Measurements from ENCODE around the gene SEL1L3. TPM values are rescaled to one million over a fixed set of nuclear protein-coding genes. Genes with fewer than 3 reads are reported as not detected.

SEL1L3 gene
- total RNA-seq, 1 donor, result 54.3 TPM

DNA sequence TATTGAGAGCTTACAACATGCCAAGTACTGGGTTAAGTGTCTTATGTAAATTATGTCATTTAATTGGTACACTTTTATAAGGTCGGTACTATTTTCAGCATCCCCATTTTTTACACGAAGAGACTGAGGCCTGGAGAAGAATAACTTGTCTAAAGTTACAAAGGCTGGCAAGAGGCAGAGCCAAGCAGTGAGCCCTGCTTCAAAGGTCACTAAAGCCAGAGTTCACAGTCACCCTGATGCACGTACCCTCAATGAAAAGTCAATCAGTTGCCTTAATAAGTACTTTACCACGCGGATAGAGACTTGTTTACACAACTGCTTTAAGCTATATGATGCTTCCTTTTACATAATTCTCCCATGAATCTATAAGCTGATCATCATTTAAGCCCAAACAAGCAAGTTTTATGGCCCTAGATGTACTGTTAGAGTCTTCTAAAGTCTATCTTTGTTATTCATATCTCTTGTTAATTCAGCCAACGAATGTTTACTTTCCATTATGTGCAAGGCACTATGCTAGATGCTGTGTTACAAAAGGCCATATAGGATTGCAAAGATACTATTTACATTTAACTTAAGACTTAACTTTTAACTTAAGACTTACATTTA is 57.4 kb downstream of the SEL1L3 start:
- Histone ChIP-seq H3K9me3 (ENCODE audit: low read depth, low read length) (no peaks in the 10 kb centered on the region), H3K4me1 (ENCODE audit: insufficient read depth, low read length) (no peaks in the 10 kb centered on the region), H3K4me3 (ENCODE audit: low read length) (no peak overlapping the region), H3K27me3 (ENCODE audit: insufficient read depth, low read length) (no peaks in the 10 kb centered on the region)

DNA sequence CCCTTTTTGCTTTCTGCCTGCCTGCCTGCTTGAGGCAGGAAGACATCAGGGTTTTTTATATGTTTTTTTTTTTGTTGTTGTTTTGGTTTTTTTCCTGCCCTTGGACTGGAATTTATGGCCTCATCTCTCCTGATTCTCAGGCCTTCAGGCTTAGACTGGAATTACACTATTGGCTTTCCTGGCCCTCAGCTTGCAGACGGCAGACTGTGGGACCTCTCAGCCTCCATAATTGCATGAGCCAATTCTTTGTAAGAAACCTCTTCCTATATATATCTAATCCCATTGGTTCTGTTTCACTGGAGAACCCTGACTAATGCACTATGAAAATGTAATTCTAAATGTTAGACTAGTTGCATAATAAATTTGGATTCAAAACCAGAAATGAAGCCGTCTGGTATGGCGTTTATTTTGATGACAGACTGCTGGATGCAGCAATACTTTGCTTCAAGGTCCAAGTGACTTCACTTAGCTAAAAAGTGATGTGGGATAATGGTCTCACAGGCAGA is 59.0 kb downstream of the SEL1L3 start:
- H3K27me3 ChIP-seq (ENCODE audit: insufficient read depth, low read length), result no peaks in the 10 kb centered on the region
- no peaks in the 10 kb centered on the region for H3K4me1 ChIP-seq (ENCODE audit: insufficient read depth, low read length)
- H3K9me3 ChIP-seq (ENCODE audit: low read depth, low read length), result no peaks in the 10 kb centered on the region
- no peak overlapping the region for H3K4me3 ChIP-seq (ENCODE audit: low read length)

DNA sequence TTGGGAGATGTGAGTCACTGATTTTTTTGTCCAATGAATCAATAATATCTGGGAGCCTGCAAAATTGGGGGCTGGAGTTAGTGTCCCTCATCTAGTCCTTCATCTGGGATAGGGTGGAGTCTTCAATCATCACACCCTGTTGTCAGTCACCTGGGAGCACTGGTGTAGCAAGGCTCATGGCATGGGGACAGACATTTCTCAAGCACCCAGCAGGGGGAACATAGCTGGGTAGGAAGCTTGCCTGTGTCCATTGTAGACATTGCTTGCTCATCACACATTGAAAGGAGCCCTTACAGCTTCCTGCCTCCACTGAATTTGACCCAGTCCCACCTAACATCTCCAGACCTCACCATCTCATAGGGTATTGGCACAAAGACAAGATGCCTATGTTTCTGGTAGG is 61.2 kb downstream of the SEL1L3 start:
- Histone ChIP-seq H3K9me3 (ENCODE audit: low read depth, low read length) (no peaks in the 10 kb centered on the region), H3K27me3 (ENCODE audit: insufficient read depth, low read length) (no peaks in the 10 kb centered on the region), H3K4me3 (ENCODE audit: low read length) (no peak overlapping the region), H3K4me1 (ENCODE audit: insufficient read depth, low read length) (no peaks in the 10 kb centered on the region)

DNA sequence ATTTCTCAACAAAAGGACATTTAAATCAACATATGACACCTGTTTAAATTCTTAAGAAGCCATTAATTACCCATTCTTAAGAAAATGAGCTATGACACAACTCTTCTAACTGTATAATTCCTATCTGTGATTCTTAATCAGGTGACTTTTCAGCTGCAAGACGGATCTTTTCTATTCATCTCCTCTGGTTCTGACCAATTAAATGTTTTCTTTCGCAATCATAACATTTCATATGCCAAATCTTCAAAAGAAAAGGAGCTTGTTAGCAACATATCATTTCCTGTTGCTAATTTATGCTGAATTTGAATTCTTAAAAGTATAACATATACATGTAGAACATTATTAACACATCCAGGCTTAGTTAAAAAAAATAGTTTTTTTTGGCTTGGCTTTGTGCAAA is 62.5 kb downstream of the SEL1L3 start:
- Histone ChIP-seq H3K27me3 (ENCODE audit: insufficient read depth, low read length) (no peaks in the 10 kb centered on the region), H3K4me3 (ENCODE audit: low read length) (no peak overlapping the region)

DNA sequence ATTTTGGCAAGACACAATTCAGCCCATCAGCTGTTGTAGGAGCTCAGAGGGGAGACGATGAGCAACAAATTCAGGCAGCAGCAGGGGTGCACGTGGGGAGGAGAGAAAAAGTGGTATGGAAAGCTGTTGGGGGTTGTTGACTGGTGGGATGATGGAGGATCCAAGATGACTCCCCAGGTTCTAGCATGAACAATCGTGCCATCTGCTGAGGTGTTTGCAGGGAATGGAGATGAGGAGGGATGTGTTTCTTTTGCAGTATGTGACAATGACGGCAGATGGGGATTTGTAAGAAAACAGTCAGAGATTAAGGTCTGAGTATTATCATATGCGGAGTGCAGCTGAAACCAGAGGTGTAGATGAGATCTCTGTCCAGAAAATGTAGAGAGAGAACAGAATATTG is 63.3 kb downstream of the SEL1L3 start:
- no peaks in the 10 kb centered on the region for H3K4me1 ChIP-seq (ENCODE audit: insufficient read depth, low read length)
- H3K9me3 ChIP-seq (ENCODE audit: low read depth, low read length), result no peaks in the 10 kb centered on the region
- no peaks in the 10 kb centered on the region for H3K27me3 ChIP-seq (ENCODE audit: insufficient read depth, low read length)
- H3K4me3 ChIP-seq (ENCODE audit: low read length), result no peak overlapping the region

More for the DNA sequence above, 62.5 kb downstream of the SEL1L3 start:
- Histone ChIP-seq H3K4me1 (ENCODE audit: insufficient read depth, low read length) (no peaks in the 10 kb centered on the region), H3K9me3 (ENCODE audit: low read depth, low read length) (no peaks in the 10 kb centered on the region)

DNA sequence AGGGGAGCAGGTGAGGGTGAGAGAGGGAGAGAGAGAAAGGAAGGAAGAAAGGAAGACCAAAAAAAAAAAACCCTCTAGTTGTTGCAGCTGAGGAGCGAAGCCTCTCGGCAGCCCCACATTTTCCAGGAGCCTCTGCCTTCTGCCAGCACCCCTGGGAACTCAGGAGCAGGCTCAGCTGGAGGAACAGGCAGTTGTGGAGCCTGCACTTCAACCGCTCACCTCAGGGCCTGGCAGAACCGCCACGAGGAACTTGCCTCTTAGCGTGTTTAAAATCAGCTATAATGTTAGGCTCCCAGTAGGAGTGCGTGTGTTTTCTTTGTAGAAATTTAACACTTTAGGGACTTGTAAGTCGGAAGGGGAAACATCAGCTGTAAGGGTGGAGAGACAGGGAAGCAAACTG is 65.7 kb downstream of the SEL1L3 start:
- Histone ChIP-seq H3K4me1 (ENCODE audit: insufficient read depth, low read length) (no peaks in the 10 kb centered on the region), H3K4me3 (ENCODE audit: low read length) (no peak overlapping the region), H3K9me3 (ENCODE audit: low read depth, low read length) (no peaks in the 10 kb centered on the region), H3K27me3 (ENCODE audit: insufficient read depth, low read length) (no peaks in the 10 kb centered on the region)

DNA sequence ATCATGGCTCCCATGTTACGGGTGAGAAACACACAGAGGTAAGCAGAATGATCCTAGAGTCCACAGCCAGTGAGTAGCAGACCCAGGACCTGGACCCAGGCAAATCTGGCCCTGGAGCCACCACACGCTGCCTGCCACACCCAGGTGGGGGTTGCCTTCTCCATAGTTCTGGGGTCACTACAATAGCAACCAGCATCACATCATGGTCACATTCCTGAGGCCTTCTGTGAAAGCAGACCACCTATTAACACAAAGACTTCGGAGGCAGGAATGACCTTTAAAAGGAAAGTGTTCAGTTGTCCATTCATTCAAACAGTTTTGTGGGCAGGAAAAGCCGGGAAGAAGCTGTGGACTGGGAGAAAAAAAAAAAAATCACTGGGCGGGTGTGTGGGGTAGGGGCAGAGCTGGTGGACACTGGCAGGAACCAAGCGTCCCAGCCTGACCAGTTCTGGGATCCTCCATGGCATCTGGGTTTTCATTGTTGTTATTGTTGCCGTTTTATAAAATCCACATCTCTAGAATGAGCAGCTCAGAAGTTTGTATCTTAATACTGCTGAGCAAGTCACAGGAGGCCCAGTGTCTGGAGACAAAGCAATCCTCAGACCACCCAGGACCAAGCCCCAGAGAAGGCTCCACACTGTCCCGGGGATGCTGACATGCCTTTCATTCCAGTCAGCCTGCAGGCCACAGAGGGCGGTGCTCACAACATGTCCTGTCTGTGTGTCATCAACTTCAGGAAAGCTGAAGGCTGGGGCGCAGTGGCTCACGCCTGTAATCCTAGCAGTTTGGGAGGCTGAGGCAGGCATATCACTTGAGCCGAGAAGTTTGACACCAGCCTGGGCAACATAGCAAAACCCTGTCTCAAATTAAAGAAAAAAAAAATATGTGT is 67.0 kb downstream of the SEL1L3 start:
- Histone ChIP-seq H3K4me1 (ENCODE audit: insufficient read depth, low read length) (no peaks in the 10 kb centered on the region), H3K9me3 (ENCODE audit: low read depth, low read length) (no peaks in the 10 kb centered on the region)

DNA sequence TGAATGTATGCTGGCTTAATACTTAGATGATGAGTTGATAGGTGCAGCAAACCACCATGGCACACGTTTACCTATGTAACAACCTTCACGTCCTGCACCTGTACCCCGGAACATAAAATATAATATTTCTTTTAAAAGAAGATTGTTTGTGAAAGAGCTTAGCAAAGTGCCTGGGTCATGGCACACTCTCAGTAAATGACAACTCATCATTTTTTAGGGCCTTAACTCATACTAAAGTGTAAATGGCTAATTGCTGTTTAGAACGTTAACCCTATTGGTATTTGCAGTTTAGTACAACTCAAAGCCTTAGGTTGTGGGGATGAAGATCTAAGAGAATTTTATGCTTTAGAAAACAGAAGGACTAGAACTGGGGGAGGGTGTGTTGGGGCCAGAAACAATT is 67.7 kb downstream of the SEL1L3 start:
- Histone ChIP-seq H3K4me3 (ENCODE audit: low read length) (no peak overlapping the region), H3K9me3 (ENCODE audit: low read depth, low read length) (no peaks in the 10 kb centered on the region), H3K4me1 (ENCODE audit: insufficient read depth, low read length) (no peaks in the 10 kb centered on the region), H3K27me3 (ENCODE audit: insufficient read depth, low read length) (no peaks in the 10 kb centered on the region)

More for the DNA sequence above, 67.0 kb downstream of the SEL1L3 start:
- Histone ChIP-seq H3K4me3 (ENCODE audit: low read length) (no peak overlapping the region), H3K27me3 (ENCODE audit: insufficient read depth, low read length) (no peaks in the 10 kb centered on the region)

DNA sequence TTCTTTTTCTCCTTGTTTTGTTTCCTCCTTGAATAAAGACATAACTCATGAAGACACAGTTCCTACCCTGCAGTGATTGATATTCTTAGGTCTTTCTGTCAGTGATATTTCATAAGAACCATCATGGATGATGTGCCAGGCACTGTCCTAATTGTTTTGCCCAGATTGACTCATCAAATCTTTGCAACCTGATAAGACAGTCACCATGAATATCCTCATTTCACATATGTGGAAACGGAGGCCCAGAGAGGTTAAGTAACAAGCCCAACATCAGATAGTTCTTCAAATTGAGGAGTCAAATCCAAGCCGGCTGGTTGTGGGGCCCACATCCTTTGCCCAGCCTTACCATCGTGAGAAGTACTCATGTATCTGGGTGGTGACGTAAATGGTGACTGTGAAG is 69.9 kb downstream of the SEL1L3 start:
- Histone ChIP-seq H3K4me3 (ENCODE audit: low read length) (no peak overlapping the region), H3K4me1 (ENCODE audit: insufficient read depth, low read length) (no peaks in the 10 kb centered on the region), H3K9me3 (ENCODE audit: low read depth, low read length) (no peaks in the 10 kb centered on the region), H3K27me3 (ENCODE audit: insufficient read depth, low read length) (no peaks in the 10 kb centered on the region)

DNA sequence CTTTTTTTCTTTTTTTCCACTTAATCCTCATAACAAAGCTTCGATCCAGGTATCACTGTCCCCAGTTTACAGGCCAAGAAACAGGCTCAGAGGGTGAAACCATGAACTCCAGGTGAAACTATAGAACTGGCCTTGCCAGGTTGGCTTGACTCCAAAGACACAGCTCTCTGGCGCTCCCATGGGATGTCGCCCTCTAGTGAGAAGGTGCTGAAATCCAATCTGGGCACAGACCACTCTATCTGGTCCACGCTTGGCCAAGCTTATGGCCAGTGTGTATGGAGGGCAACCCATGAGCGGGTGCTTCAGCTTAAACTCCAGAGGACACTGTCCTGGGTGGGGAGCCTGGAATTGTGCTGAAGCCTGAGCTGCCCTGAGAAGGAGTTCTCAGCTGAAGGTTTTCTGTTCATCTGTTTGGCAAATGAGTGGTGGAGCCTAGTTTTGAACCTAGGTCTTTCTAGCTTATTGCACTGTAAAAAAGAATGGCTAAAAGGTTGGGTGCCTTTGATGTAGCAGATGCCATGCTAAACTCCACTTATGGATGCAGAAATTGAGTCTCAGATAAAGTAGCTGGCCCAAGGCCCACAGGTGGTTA is 70.5 kb downstream of the SEL1L3 start:
- Histone ChIP-seq H3K27me3 (ENCODE audit: insufficient read depth, low read length) (no peaks in the 10 kb centered on the region), H3K9me3 (ENCODE audit: low read depth, low read length) (no peaks in the 10 kb centered on the region), H3K4me3 (ENCODE audit: low read length) (no peak overlapping the region), H3K4me1 (ENCODE audit: insufficient read depth, low read length) (no peaks in the 10 kb centered on the region)

DNA sequence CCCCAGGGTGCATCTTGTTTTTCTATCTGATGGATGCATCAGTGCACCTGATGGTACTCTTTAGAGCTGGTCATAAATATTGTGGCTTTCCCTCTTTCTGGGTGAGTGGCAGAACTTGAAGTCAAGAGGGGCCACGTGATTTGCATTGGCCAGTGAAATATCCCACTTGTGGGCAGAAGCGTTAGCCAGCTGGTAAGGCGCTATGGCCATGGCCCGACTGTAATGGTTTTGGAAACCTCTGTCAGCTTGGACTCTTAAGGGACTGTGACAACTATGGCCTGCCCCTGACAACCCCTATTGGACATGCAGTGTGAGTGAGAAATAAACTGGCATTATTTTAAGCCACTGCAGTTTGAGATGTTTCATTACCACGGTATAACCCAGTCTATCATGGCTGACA is 72.8 kb downstream of the SEL1L3 start:
- no peaks in the 10 kb centered on the region for H3K9me3 ChIP-seq (ENCODE audit: low read depth, low read length)
- H3K27me3 ChIP-seq (ENCODE audit: insufficient read depth, low read length), result no peaks in the 10 kb centered on the region
- H3K4me3 ChIP-seq (ENCODE audit: low read length), result no peak overlapping the region
- no peaks in the 10 kb centered on the region for H3K4me1 ChIP-seq (ENCODE audit: insufficient read depth, low read length)

DNA sequence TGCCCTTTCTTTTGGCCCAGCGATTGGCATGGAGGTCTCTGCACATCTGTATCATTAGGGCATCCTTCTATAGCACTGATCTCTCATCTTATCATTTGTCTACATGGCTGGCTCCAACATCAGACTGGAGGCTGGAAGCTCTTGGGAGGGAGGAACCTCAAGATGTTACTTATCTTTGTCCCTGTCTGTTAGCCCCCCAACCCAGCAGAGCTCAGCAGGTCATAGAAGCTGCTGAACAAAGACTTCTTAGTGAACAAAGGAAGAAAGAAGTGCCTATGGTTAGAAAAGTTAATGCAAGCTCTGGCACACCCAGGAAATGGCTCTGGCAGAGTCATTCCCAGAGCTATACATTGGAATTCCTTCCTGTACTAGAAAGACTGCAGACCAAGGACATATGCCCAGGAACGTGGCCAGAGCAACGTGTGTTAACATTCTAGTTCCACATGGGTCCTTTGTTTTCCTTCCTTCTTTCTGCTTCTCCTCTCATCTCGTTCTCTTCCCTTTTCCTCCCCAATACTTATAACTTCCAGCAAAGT is 74.0 kb downstream of the SEL1L3 start:
- Histone ChIP-seq H3K4me3 (ENCODE audit: low read length) (no peak overlapping the region), H3K4me1 (ENCODE audit: insufficient read depth, low read length) (peaks cover 4% of the 10 kb centered on the region), H3K27me3 (ENCODE audit: insufficient read depth, low read length) (no peaks in the 10 kb centered on the region), H3K9me3 (ENCODE audit: low read depth, low read length) (no peaks in the 10 kb centered on the region)

DNA sequence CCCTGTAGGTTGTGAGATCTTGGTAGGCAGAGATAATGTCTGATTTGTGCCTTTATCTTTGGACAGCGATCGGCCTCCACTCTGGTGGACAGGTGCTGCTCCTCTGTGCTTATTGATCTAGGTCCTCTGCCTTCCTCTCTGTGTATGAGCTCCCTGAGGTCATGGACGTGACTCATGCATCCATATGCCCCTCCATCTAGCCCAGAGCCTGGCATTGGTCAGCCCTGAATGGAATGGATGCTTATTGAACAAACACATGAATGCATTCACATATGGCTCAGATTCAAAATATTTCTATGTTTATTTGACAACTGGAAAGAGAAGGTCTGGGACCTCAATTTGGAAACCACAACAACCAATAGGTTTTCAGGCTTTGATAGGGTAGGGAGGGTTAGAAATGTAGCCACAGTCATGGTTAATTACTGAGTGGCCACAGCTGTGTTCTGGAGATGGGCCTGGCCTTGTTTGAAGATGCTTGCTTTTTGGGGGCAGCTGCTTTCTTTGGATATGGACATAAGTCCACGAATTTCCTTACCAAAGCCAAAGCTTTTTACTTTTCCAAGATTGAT is 76.2 kb downstream of the SEL1L3 start:
- Histone ChIP-seq H3K4me1 (ENCODE audit: insufficient read depth, low read length) (peaks cover 11% of the 10 kb centered on the region), H3K9me3 (ENCODE audit: low read depth, low read length) (no peaks in the 10 kb centered on the region), H3K27me3 (ENCODE audit: insufficient read depth, low read length) (no peaks in the 10 kb centered on the region), H3K4me3 (ENCODE audit: low read length) (no peak overlapping the region)

DNA sequence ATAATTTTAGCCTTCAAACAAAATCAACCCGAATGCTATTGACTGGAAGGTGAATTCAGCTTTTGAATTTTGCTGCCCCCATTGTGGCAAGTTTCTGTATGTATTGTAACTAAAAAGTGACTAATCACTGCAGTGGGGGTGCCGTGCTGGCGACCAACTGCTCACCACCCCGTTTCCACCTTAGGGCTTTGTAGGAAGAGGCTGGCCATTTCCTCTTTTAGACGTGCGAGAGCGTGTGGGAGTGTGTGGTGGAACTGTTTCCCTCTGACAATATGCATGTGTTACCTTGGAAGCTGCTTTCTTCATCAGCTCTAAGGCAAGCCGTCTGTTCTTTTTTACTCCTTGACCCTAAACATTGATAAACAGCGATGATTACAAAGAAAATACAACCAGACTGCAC is 78.8 kb downstream of the SEL1L3 start:
- H3K27me3 ChIP-seq (ENCODE audit: insufficient read depth, low read length), result no peaks in the 10 kb centered on the region
- peaks cover 11% of the 10 kb centered on the region for H3K4me1 ChIP-seq (ENCODE audit: insufficient read depth, low read length)
- H3K4me3 ChIP-seq (ENCODE audit: low read length), result no peak overlapping the region
- H3K9me3 ChIP-seq (ENCODE audit: low read depth, low read length), result no peaks in the 10 kb centered on the region

DNA sequence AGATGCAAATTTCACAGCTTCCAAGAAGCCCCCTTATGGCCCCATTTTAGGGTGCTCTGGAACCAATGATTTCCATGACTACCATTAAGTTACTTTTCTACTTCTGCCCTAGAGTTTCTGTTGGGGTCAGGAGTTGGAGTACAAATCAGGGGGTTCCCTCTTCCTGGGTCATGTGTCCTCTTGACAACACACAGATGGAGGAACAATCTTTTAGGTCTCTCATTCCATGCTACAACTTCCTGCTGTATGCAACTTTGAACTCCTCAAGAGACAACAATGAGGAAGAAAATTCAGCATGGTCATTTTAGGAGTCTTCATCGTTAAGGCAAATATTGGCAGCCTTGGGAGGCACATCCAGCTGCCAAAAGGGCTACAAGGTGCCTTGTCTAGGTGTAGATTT is 79.7 kb downstream of the SEL1L3 start:
- Histone ChIP-seq H3K4me3 (ENCODE audit: low read length) (no peak overlapping the region), H3K9me3 (ENCODE audit: low read depth, low read length) (no peaks in the 10 kb centered on the region), H3K27me3 (ENCODE audit: insufficient read depth, low read length) (no peaks in the 10 kb centered on the region), H3K4me1 (ENCODE audit: insufficient read depth, low read length) (peaks cover 11% of the 10 kb centered on the region)

Data from mononuclear cell (primary cell).